B cell (primary cell): ENCODE data around the gene POU2AF1. TPM values are rescaled to one million over a fixed set of nuclear protein-coding genes. Genes with fewer than 3 reads are reported as not detected.

Experiments
- ATAC-seq: fragments of 200-7000 bp; cut with Tn5 transposase; one replicate; pipeline ENCODE4 v1.10.0; 2021; ENCODE audit warnings: low read depth, mild to moderate bottlenecking, moderate number of reproducible peaks, moderate library complexity
- CTCF ChIA-PET: fragments of 350-600 bp; sonication (Branson Sonifier 250); formaldehyde crosslinking; loops from one replicate; lab custom pipeline; 2021; ENCODE audit warnings: antibody characterized with exemption, inconsistent platforms; lab: Charles Lee
- POLR2A ChIA-PET: fragments of 350-600 bp; sonication (Branson Sonifier 250); formaldehyde crosslinking; loops from one replicate; lab custom pipeline; 2021; ENCODE audit warnings: antibody characterized with exemption; lab: Charles Lee
- DNase-seq: peaks from one replicate; pipeline ENCODE4 v3.0.0; 2013
- H2AFZ ChIP-seq: 2 replicates; pipeline ENCODE4 v1.6.1; 2012; ENCODE audit warnings: mild to moderate bottlenecking, low read depth, low read length; ENCODE audit not compliant: insufficient read depth, poor library complexity, severe bottlenecking
- H3K27ac ChIP-seq, 2 donors: 1 replicate in 1 of 2; 2 replicates in 1 of 2; pipeline ENCODE4 v1.5.1; 2012 to 2013; ENCODE audit warnings: low read length in 2 of 2, mild to moderate bottlenecking in 2 of 2, moderate library complexity in 1 of 2
- H3K27me3 ChIP-seq, 4 experiments: fragments of 200-600 bp in 1 of 4; sonication (generic) in 1 of 4; replicated peaks in 1 of 4; 1 replicate in 2 of 4; 2 replicates in 2 of 4; pipeline versions ENCODE4 v1.6.1 to v1.7.0; 2013 to 2016; ENCODE audit warnings: low read length in 3 of 4, mild to moderate bottlenecking in 2 of 4, mixed read lengths in 1 of 4, moderate library complexity in 1 of 4; ENCODE audit not compliant: insufficient read depth in 4 of 4, control insufficient read depth in 3 of 4; ENCODE audit errors: control extremely low read depth in 1 of 4
- H3K36me3 ChIP-seq, 2 experiments: replicated peaks in 1 of 2; 1 replicate in 1 of 2; 2 replicates in 1 of 2; pipeline versions ENCODE4 v1.6.1 to v1.7.1; 2013; ENCODE audit warnings: low read length in 1 of 2; ENCODE audit not compliant: insufficient read depth in 2 of 2, control insufficient read depth in 1 of 2; ENCODE audit errors: control extremely low read depth in 1 of 2, extremely low read depth in 1 of 2
- H3K4me1 ChIP-seq, 2 donors: fragments of 200-600 bp in 1 of 2; sonication (generic) in 1 of 2; 1 replicate in 1 of 2; 2 replicates in 1 of 2; pipeline versions ENCODE4 v1.5.1 to v1.6.1; 2013 to 2017; ENCODE audit warnings: low read length in 2 of 2; ENCODE audit not compliant: control insufficient read depth in 2 of 2, insufficient read depth in 2 of 2
- H3K4me2 ChIP-seq: replicated peaks from 2 replicates; pipeline ENCODE3; 2012; ENCODE audit warnings: mild to moderate bottlenecking, low read depth, low read length; ENCODE audit not compliant: poor library complexity, severe bottlenecking
- H3K4me3 ChIP-seq, 5 experiments: fragments of 200-600 bp in 1 of 5; sonication (generic) in 1 of 5; 1 replicate in 3 of 5; 2 replicates in 2 of 5; pipeline versions ENCODE4 v1.5.1 to v1.7.0; 2011 to 2016; ENCODE audit warnings: low read length in 4 of 5, mild to moderate bottlenecking in 4 of 5, low read depth in 2 of 5, control low read depth in 1 of 5, moderate library complexity in 1 of 5; ENCODE audit not compliant: insufficient read depth in 1 of 5; ENCODE audit errors: control extremely low read depth in 1 of 5, extremely low read depth in 1 of 5
- H3K79me2 ChIP-seq: fragments of 200-600 bp; sonication (generic); one replicate; pipeline ENCODE4 v1.6.0; 2016; ENCODE audit warnings: low read length; ENCODE audit not compliant: control insufficient read depth, insufficient read depth
- H3K9ac ChIP-seq: fragments of 200-600 bp; sonication (generic); 2 replicates; pipeline ENCODE4 v1.6.1; 2017; ENCODE audit warnings: mild to moderate bottlenecking, low read length, moderate library complexity
- H3K9me3 ChIP-seq, 3 donors: one replicate each; pipeline versions ENCODE4 v1.6.1 to v1.7.1; 2013; ENCODE audit warnings: low read length in 2 of 3; ENCODE audit not compliant: control insufficient read depth in 2 of 3, insufficient read depth in 1 of 3; ENCODE audit errors: control extremely low read depth in 1 of 3
- H4K20me1 ChIP-seq: 2 replicates; pipeline ENCODE4 v1.6.0; 2012; ENCODE audit warnings: mild to moderate bottlenecking, low read length; ENCODE audit not compliant: insufficient read depth, control insufficient read depth, poor library complexity, severe bottlenecking
- H3K27ac Mint-ChIP-seq: one replicate; pipeline ENCODE4 v1.8.0; 2021; ENCODE audit warnings: mixed read lengths
- H3K27me3 Mint-ChIP-seq: one replicate; pipeline ENCODE4 v1.8.0; 2021; ENCODE audit warnings: mixed read lengths
- H3K4me1 Mint-ChIP-seq: one replicate; pipeline ENCODE4 v1.8.0; 2021; ENCODE audit warnings: mixed read lengths
- H3K4me3 Mint-ChIP-seq: one replicate; pipeline ENCODE4 v1.8.0; 2021; ENCODE audit warnings: mixed read lengths
- H3K9me3 Mint-ChIP-seq: one replicate; pipeline ENCODE4 v1.8.0; 2022; ENCODE audit warnings: mixed read lengths; ENCODE audit not compliant: insufficient read depth
- EZH2 ChIP-seq: IDR thresholded peaks from 2 replicates; pipeline ENCODE4 v1.6.1; 2012; ENCODE audit warnings: borderline replicate concordance, low read depth, mild to moderate bottlenecking, moderate library complexity, low read length; ENCODE audit not compliant: insufficient read depth, poor library complexity, severe bottlenecking
- WGBS: methylation state at CpG from one replicate; pipeline ENCODE4 v1.1.5; 2013; ENCODE audit warnings: missing lambda C conversion rate; ENCODE audit not compliant: insufficient coverage; 5-methylcytosine and 5-hydroxymethylcytosine counted together
- intact Hi-C: fragments of 100-400 bp; cut with micrococcal nuclease; formaldehyde crosslinking; loops from one replicate; pipeline ENCODE4 v1.10.0; 2022
- polyA plus RNA-seq: library from polyadenylated mRNA; depleted of rRNA; stranded (reverse); fragments of >200 nt; gene quantifications from 2 replicates; pipeline ENCODE4 v1.2.3, GENCODE V29; 2012
- total RNA-seq, 2 donors: library from RNA; stranded (reverse); fragments of 120-200 nt in 1 of 2; gene quantifications; 1 replicate in 1 of 2; 2 replicates in 1 of 2; pipeline versions ENCODE4 v1.2.3 to v1.2.4, GENCODE V29; 2013 to 2022
- TF ChIP-seq, protein P1 (sequence below): fragments of 200-600 bp; IDR thresholded peaks from one replicate; pipeline ENCODE4 v1.8.0; 2022; ENCODE audit warnings: antibody characterized with exemption, mild to moderate bottlenecking

Gene POU2AF1
- total and polyA plus RNA-seq, 2 donors (not counting 1 experiment from before 2014, with no cell fraction given), result 308 to 407 TPM

DNA sequence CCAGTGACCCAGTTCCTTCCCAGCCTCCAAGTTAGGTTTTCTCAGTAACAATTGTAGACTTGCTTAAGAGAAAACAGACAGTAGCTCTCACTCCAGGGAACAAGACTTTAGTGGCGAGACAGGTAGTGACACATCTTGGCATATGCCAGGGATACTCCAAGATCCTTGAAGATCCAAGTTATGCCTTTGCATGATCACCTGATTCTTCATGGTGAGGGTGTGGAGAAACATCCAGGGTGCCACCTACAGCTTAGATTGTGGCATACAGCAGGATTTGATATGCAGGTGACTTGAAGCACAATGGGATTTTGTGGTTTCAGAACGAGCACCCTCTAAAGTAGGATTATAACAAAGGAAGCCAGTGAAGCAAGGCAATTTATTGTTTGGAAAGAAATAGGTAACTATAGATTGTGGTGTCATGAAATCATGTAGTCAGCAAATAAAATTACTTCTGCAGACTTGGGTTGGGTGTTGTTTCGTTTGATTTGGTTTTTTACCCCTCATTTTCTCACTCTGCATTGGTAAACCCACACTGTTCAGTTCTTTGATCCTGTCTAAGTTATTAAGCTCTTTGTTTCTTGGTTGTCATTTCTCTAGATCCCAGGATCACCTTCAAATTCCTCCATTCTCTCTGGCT lies 71.5 kb downstream of the POU2AF1 start:
- ChIA-PET POLR2A (no interaction called here), CTCF (interaction anchor here (1.5 kb wide), 1 partner anchor 9 kb away, joined by 3 read pairs; no protein-coding TSS in a partner anchor)
- intact Hi-C loops, result loop anchor here (5.0 kb wide), 1 partner anchor 40 kb away; no protein-coding TSS in a partner anchor

DNA sequence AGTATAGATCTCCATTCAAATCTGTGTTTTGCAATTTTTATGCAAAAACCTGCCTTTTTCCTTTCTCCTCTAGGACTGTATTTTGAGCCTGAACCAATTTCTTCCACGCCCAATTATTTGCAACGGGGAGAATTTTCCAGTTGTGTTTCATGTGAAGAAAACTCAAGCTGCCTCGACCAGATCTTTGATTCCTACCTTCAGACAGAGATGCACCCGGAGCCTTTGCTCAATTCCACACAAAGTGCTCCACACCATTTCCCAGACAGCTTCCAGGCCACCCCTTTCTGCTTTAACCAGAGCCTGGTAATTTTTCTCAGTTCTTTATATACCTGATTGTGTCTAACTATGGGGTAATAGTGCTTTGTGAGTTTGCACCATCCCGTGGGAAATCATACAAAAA lies 72.8 kb downstream of the POU2AF1 start:
- H3K4me3 ChIP-seq, result no peak overlapping the region
- CTCF ChIA-PET, result interaction anchor here (0.6 to 3.8 kb wide), 2 partner anchors 116 to 130 kb away, joined by 5 to 21 read pairs; no protein-coding TSS in a partner anchor
- H3K4me1 Mint-ChIP-seq, result peaks cover 17% of the 10 kb centered on the region
- H3K9ac ChIP-seq, result no peak overlapping the region
- H3K27ac Mint-ChIP-seq, result no peak overlapping the region
- no peak overlapping the region for H3K4me3 Mint-ChIP-seq
- H3K9me3 Mint-ChIP-seq, result no peaks in the 10 kb centered on the region
- POLR2A ChIA-PET, result no interaction called here
- no peaks in the 10 kb centered on the region for H4K20me1 ChIP-seq
- H2AFZ ChIP-seq, result no peak overlapping the region
- peaks cover 0 to 3% of the 10 kb centered on the region in 2 experiments for H3K36me3 ChIP-seq
- peaks cover 13 to 16% of the 10 kb centered on the region in 2 donors for H3K4me1 ChIP-seq
- ATAC-seq, result no peak
- 97% methylated on average over 4 of the region's 5 CpGs for WGBS
- no peak overlapping the region for H3K27ac ChIP-seq
- intact Hi-C loops, result loop anchor here (5.0 kb wide), 1 partner anchor 41 kb away; no protein-coding TSS in a partner anchor
- H3K27me3 Mint-ChIP-seq, result no peaks in the 10 kb centered on the region
- H3K79me2 ChIP-seq, result no peaks in the 10 kb centered on the region
- TF ChIP-seq, protein P1, sequence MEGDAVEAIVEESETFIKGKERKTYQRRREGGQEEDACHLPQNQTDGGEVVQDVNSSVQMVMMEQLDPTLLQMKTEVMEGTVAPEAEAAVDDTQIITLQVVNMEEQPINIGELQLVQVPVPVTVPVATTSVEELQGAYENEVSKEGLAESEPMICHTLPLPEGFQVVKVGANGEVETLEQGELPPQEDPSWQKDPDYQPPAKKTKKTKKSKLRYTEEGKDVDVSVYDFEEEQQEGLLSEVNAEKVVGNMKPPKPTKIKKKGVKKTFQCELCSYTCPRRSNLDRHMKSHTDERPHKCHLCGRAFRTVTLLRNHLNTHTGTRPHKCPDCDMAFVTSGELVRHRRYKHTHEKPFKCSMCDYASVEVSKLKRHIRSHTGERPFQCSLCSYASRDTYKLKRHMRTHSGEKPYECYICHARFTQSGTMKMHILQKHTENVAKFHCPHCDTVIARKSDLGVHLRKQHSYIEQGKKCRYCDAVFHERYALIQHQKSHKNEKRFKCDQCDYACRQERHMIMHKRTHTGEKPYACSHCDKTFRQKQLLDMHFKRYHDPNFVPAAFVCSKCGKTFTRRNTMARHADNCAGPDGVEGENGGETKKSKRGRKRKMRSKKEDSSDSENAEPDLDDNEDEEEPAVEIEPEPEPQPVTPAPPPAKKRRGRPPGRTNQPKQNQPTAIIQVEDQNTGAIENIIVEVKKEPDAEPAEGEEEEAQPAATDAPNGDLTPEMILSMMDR, result no peak
- TF ChIP-seq EZH2, result no peak
- no peak for DNase-seq
- no peak overlapping the region for H3K4me2 ChIP-seq
- H3K27me3 ChIP-seq, result peaks cover 0 to 4% (median 2%) of the 10 kb centered on the region in 4 experiments
- H3K9me3 ChIP-seq, result no peaks in the 10 kb centered on the region

More for the DNA sequence above, 71.5 kb downstream of the POU2AF1 start:
- ATAC-seq, result no peak
- Histone ChIP-seq H3K27me3 (peaks cover 0 to 4% (median 2%) of the 10 kb centered on the region in 4 experiments), H3K4me3 (no peak overlapping the region), H3K4me2 (no peak overlapping the region), H3K9ac (no peak overlapping the region), H3K79me2 (no peaks in the 10 kb centered on the region), H2AFZ (no peak overlapping the region), H3K9me3 (peaks cover 0 to 3% (median 0%) of the 10 kb centered on the region in 3 donors), H3K4me1 (peaks cover 2 to 3% of the 10 kb centered on the region in 2 donors), H3K36me3 (peaks cover 0 to 3% of the 10 kb centered on the region in 2 experiments), H3K27ac (no peak overlapping the region), H4K20me1 (no peaks in the 10 kb centered on the region)
- H3K4me3 Mint-ChIP-seq, result no peak overlapping the region
- no peaks in the 10 kb centered on the region for H3K27me3 Mint-ChIP-seq
- TF ChIP-seq, protein P1, result no peak
- TF ChIP-seq EZH2, result no peak
- WGBS, result 100% methylated on average over 1 of the region's 3 CpGs
- DNase-seq, result no peak
- no peak overlapping the region for H3K27ac Mint-ChIP-seq
- peaks cover 6% of the 10 kb centered on the region for H3K4me1 Mint-ChIP-seq
- no peaks in the 10 kb centered on the region for H3K9me3 Mint-ChIP-seq
